Gastroesophageal sphincter (tissue), 4 donors: ENCODE data around the gene HDAC2. TPM values are rescaled to one million over a fixed set of nuclear protein-coding genes. Genes with fewer than 3 reads are reported as not detected.
A peak's percentile ranks its signal among the peaks of the same experiment; 100 is the strongest.

Experiments used
- ATAC-seq: fragments of 150-250 bp; one replicate; pipeline ENCODE4 v1.9.1; 2016; ENCODE audit warnings: mild to moderate bottlenecking, moderate library complexity
- H3K27ac ChIP-seq, 4 donors: fragments of 200-600 bp; sonication (generic) in 3 of 4; 1 replicate in 3 of 4; 2 replicates in 1 of 4; pipeline ENCODE4 v1.5.1; 2016 to 2019
- H3K27me3 ChIP-seq: fragments of 200-600 bp; sonication (generic); one replicate; pipeline ENCODE4 v1.5.1; 2019
- H3K36me3 ChIP-seq, 2 donors: fragments of 200-600 bp; sonication (generic); one replicate each; pipeline ENCODE4 v1.5.1; 2019; ENCODE audit warnings: control low read depth in 1 of 2
- H3K4me1 ChIP-seq, 3 donors: fragments of 200-600 bp; sonication (generic); 1 replicate in 2 of 3; 2 replicates in 1 of 3; pipeline ENCODE4 v1.5.1; 2016 to 2019; ENCODE audit warnings: control low read depth in 2 of 3
- H3K4me3 ChIP-seq, 2 donors: fragments of 200-600 bp; sonication (generic); one replicate each; pipeline ENCODE4 v1.5.1; 2019; ENCODE audit warnings: mild to moderate bottlenecking in 1 of 2, moderate library complexity in 1 of 2
- H3K9me3 ChIP-seq, 3 donors: fragments of 200-600 bp; sonication (generic); one replicate each; pipeline ENCODE4 v1.5.1; 2017 to 2019; ENCODE audit warnings: control low read depth in 2 of 3
- CTCF ChIP-seq, 4 experiments: fragments of 200-600 bp in 2 of 4; fragments of 450-650 bp in 2 of 4; sonication (generic) in 1 of 4; IDR thresholded peaks; one replicate each; pipeline ENCODE4 v1.5.1; 2017 to 2019; ENCODE audit warnings: antibody characterized with exemption in 4 of 4, mild to moderate bottlenecking in 2 of 4, moderate library complexity in 2 of 4
- EP300 ChIP-seq: sonication (generic); formaldehyde crosslinking; IDR thresholded peaks from one replicate; pipeline ENCODE4 v1.6.1; 2017; ENCODE audit warnings: antibody characterized with exemption, mild to moderate bottlenecking
- POLR2A ChIP-seq, 2 donors: fragments of 450-650 bp; IDR thresholded peaks; one replicate each; pipeline ENCODE4 v1.6.1; 2017; ENCODE audit warnings: antibody characterized with exemption in 2 of 2, mild to moderate bottlenecking in 2 of 2, moderate library complexity in 1 of 2
- POLR2AphosphoS5 ChIP-seq: sonication (generic); formaldehyde crosslinking; IDR thresholded peaks from one replicate; pipeline ENCODE4 v1.6.1; 2017; ENCODE audit warnings: antibody characterized with exemption
- WGBS, 2 donors: methylation state at CpG; one replicate each; pipeline ENCODE4 v1.1.5; 2018; ENCODE audit warnings: low coverage in 1 of 2; 5-methylcytosine and 5-hydroxymethylcytosine counted together
- total RNA-seq, 4 donors: library from RNA; depleted of rRNA; stranded (reverse); fragments of >200 nt; gene quantifications; one replicate each; pipeline ENCODE4 v1.1.0, GENCODE V29; 2016

Gene HDAC2
- total RNA-seq, 4 donors from 2014 or later: 44.7 to 71.2 (median 52.5) TPM

GRCh38 chr6:113971741-113972140 lies 793 bp upstream of the HDAC2 start:
- Histone ChIP-seq H3K36me3 (no peaks in the 10 kb centered on the region), H3K27me3 (no peaks in the 10 kb centered on the region), H3K4me1 (peaks cover 3 to 39% (median 4%) of the 10 kb centered on the region in 3 donors), H3K27ac (peak overlapping the region in 2 of 4 donors; percentile 88 to 92), H3K9me3 (no peaks in the 10 kb centered on the region), H3K4me3 (peak overlapping the region; percentile 77 to 90)
- no peak for TF ChIP-seq POLR2A (IDR thresholded peaks at IDR 0.05)
- TF ChIP-seq CTCF (IDR thresholded peaks at IDR 0.05): no peak
- no peak for TF ChIP-seq EP300
- TF ChIP-seq POLR2AphosphoS5: no peak
- WGBS, 2 donors: 46 to 65% methylated on average over 2 of the region's 2 CpGs
- ATAC-seq: no peak

- Histone ChIP-seq H3K27ac (peak overlapping the region; percentile 72 to 94 (median 90)), H3K9me3 (no peaks in the 10 kb centered on the region), H3K36me3 (no peaks in the 10 kb centered on the region), H3K27me3 (no peaks in the 10 kb centered on the region), H3K4me1 (peaks cover 3 to 54% (median 4%) of the 10 kb centered on the region in 3 donors), H3K4me3 (peak overlapping the region; percentile 77 to 90)
- TF ChIP-seq POLR2A (IDR thresholded peaks at IDR 0.05): no peak
- TF ChIP-seq POLR2AphosphoS5: no peak
- TF ChIP-seq CTCF (IDR thresholded peaks at IDR 0.05): no peak
- no peak for TF ChIP-seq EP300
- 0 to 1% methylated on average over 13 of the region's 70 CpGs for WGBS, 2 donors
- ATAC-seq: peak; percentile 46
These were observed 802 bp downstream of the HDAC2 start for GRCh38 chr6:113969888-113970804.

- ATAC-seq: no peak
These were observed 2.5 kb downstream of the HDAC2 start for GRCh38 chr6:113968472-113968871.

GRCh38 chr6:113967777-113968176 lies 3.2 kb downstream of the HDAC2 start:
- H3K27me3 ChIP-seq: no peaks in the 10 kb centered on the region
- no peak for TF ChIP-seq POLR2A (IDR thresholded peaks at IDR 0.05)
- no peak for TF ChIP-seq EP300
- no peak for TF ChIP-seq POLR2AphosphoS5
- no peak for TF ChIP-seq CTCF (IDR thresholded peaks at IDR 0.05)
- H3K4me1 ChIP-seq: peaks cover 4 to 64% (median 5%) of the 10 kb centered on the region in 3 donors
- H3K4me3 ChIP-seq: no peak overlapping the region
- WGBS, 2 donors: 27 to 38% methylated on average over 2 to 3 of the region's 3 CpGs
- no peak overlapping the region for H3K27ac ChIP-seq
- no peak for ATAC-seq
- no peaks in the 10 kb centered on the region for H3K9me3 ChIP-seq
- H3K36me3 ChIP-seq: no peaks in the 10 kb centered on the region

More at GRCh38 chr6:113968472-113968871, 2.5 kb downstream of the HDAC2 start:
- Histone ChIP-seq H3K27ac (no peak overlapping the region), H3K9me3 (no peaks in the 10 kb centered on the region), H3K36me3 (no peaks in the 10 kb centered on the region), H3K4me1 (peaks cover 4 to 64% (median 5%) of the 10 kb centered on the region in 3 donors), H3K4me3 (peak overlapping the region in 1 of 2 donors; percentile 7), H3K27me3 (no peaks in the 10 kb centered on the region)
- no peak for TF ChIP-seq EP300
- TF ChIP-seq CTCF (IDR thresholded peaks at IDR 0.05): no peak
- TF ChIP-seq POLR2AphosphoS5: no peak
- no peak for TF ChIP-seq POLR2A (IDR thresholded peaks at IDR 0.05)
- 54 to 56% methylated on average over 6 of the region's 6 CpGs for WGBS, 2 donors

- TF ChIP-seq POLR2A (IDR thresholded peaks at IDR 0.05): no peak
- no peak for TF ChIP-seq POLR2AphosphoS5
- TF ChIP-seq EP300: no peak
- no peak for TF ChIP-seq CTCF (IDR thresholded peaks at IDR 0.05)
- Histone ChIP-seq H3K9me3 (no peaks in the 10 kb centered on the region), H3K27me3 (no peaks in the 10 kb centered on the region), H3K27ac (no peak overlapping the region), H3K4me1 (peaks cover 0 to 41% (median 3%) of the 10 kb centered on the region in 3 donors), H3K36me3 (peaks cover 0 to 19% of the 10 kb centered on the region in 2 donors), H3K4me3 (no peak overlapping the region)
- WGBS, 2 donors: 52 to 53% methylated on average over 2 of the region's 2 CpGs
- no peak for ATAC-seq
These were observed 10.2 kb downstream of the HDAC2 start for GRCh38 chr6:113960795-113961194.
